OCI-LY7 (cell line): ENCODE results near the gene BRMS1. TPM values are rescaled to one million over a fixed set of nuclear protein-coding genes. Genes with fewer than 3 reads are reported as not detected.

ENCODE experiments used
- BruUV-seq: library from RNA; stranded (reverse); fragments of 400-500 nt; replicated peaks from 2 replicates; lab custom pipeline; 2021; lab: Mats Ljungman, UMichigan
- CTCF ChIA-PET: fragments of 300-600 bp; sonication (Branson Sonifier 250); formaldehyde crosslinking; loops from one replicate; lab custom pipeline; 2022; ENCODE audit warnings: antibody characterized with exemption; ENCODE audit not compliant: unreplicated experiment; lab: Charles Lee
- POLR2A ChIA-PET: fragments of 300-600 bp; sonication (Branson Sonifier 250); formaldehyde crosslinking; loops from one replicate; lab custom pipeline; 2022; ENCODE audit warnings: antibody characterized with exemption; lab: Charles Lee
- DNase-seq: peaks from one replicate; pipeline ENCODE4 v3.0.0-alpha.2; 2015; ENCODE audit warnings: low spot score
- H2AFZ ChIP-seq: fragments of 200-600 bp; sonication (generic), shearing (Covaris generic); 2 replicates; pipeline ENCODE4 v1.6.1; 2014; ENCODE audit warnings: mild to moderate bottlenecking, antibody characterized with exemption, low read length, moderate library complexity
- H3K27ac ChIP-seq: fragments of 200-600 bp; sonication (generic); 2 replicates; pipeline ENCODE4 v1.5.1; 2014; ENCODE audit warnings: mixed run types, low read depth, mild to moderate bottlenecking, moderate library complexity, low read length, inconsistent platforms; ENCODE audit not compliant: poor library complexity, severe bottlenecking
- H3K36me3 ChIP-seq: fragments of 200-600 bp; sonication (generic); 2 replicates; pipeline ENCODE4 v1.6.1; 2014; ENCODE audit warnings: mild to moderate bottlenecking, antibody characterized with exemption, low read length, moderate library complexity, mixed read lengths; ENCODE audit not compliant: insufficient read depth
- H3K4me1 ChIP-seq: fragments of 200-600 bp; sonication (generic); 2 replicates; pipeline ENCODE4 v1.5.1; 2014; ENCODE audit warnings: mild to moderate bottlenecking, low read length; ENCODE audit not compliant: insufficient read depth, poor library complexity, severe bottlenecking
- H3K4me2 ChIP-seq: fragments of 200-600 bp; sonication (generic); 2 replicates; pipeline ENCODE4 v1.6.1; 2014; ENCODE audit warnings: mild to moderate bottlenecking, low read length
- H3K4me3 ChIP-seq: fragments of 200-600 bp; sonication (generic); 2 replicates; pipeline ENCODE4 v1.5.1; 2014; ENCODE audit warnings: mild to moderate bottlenecking, low read depth, low read length; ENCODE audit not compliant: poor library complexity, severe bottlenecking
- H3K79me2 ChIP-seq: fragments of 200-600 bp; sonication (generic); 2 replicates; pipeline ENCODE4 v1.6.1; 2016; ENCODE audit warnings: low read depth, mild to moderate bottlenecking, low read length, moderate library complexity, mixed read lengths; ENCODE audit not compliant: insufficient read depth
- H3K9me2 ChIP-seq: fragments of 200-600 bp; sonication (generic); 2 replicates; pipeline ENCODE4 v1.6.1; 2016; ENCODE audit warnings: mild to moderate bottlenecking, low read length, mixed read lengths; ENCODE audit not compliant: insufficient read depth
- H3K9me3 ChIP-seq: fragments of 200-600 bp; sonication (generic); 2 replicates; pipeline ENCODE4 v1.6.1; 2014; ENCODE audit warnings: mild to moderate bottlenecking, mixed run types, low read length, mixed read lengths
- H4K20me1 ChIP-seq: fragments of 200-600 bp; sonication (generic); 2 replicates; pipeline ENCODE4 v1.6.1; 2014; ENCODE audit warnings: mild to moderate bottlenecking, antibody characterized with exemption, low read length, moderate library complexity, mixed read lengths; ENCODE audit not compliant: insufficient read depth
- EZH2phosphoT487 ChIP-seq: fragments of 200-600 bp; sonication (generic); IDR thresholded peaks from 2 replicates; pipeline ENCODE4 v1.6.1; 2018; ENCODE audit warnings: low read depth, borderline replicate concordance, mild to moderate bottlenecking, mixed run types, antibody characterized with exemption, low read length, moderate library complexity, mixed read lengths
- intact Hi-C: fragments of 100-400 bp; cut with micrococcal nuclease; formaldehyde crosslinking; loops from one replicate; pipeline ENCODE4 v1.10.0; 2022; ENCODE audit not compliant: unreplicated experiment
- total RNA-seq, 2 experiments: library from RNA; depleted of rRNA in 1 of 2; stranded (reverse); fragments of >200 nt in 1 of 2; shearing (Covaris generic) in 1 of 2; gene quantifications; 2 replicates each; pipeline ENCODE4 v1.2.3, GENCODE V29; 2014 to 2022
- TF ChIP-seq, protein P1 (sequence below): fragments of 200-600 bp; sonication (generic); conservative IDR thresholded peaks from 2 replicates; pipeline ENCODE4 v1.5.1; 2014; ENCODE audit warnings: mild to moderate bottlenecking, antibody characterized with exemption, low read length, moderate library complexity, mixed read lengths

The BRMS1 gene
- total RNA-seq, 2 experiments from 2014 or later, result 43.1 to 43.8 TPM

DNA sequence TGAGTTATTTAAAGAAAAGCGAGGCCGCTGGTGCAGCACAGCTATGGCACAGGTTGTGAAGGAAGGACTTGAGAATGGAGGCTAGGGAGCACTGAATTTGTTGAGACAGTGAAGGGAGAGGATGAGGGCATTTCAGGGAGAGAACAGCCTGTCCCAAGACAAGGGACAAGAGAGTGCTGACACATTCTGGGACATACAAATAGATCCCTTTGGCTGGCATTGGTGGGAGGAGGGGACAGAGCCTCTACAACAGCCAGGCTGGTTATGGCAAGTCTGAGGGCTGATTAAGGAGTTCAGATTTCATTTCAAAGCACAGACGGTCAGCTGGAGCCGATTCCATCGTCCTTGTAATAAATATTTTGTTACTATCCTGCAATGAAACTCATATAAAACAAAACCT is 28.4 kb upstream of the BRMS1 start:
- ChIA-PET POLR2A (interaction anchor here (0.6 to 1.3 kb wide), 2 partner anchors 11 to 224 kb away, joined by 3 to 4 read pairs; no protein-coding TSS in a partner anchor), CTCF (no interaction called here)
- peak overlapping the region; percentile 68; the same call in 1 of the 2 replicates for H3K4me2 ChIP-seq
- H4K20me1 ChIP-seq, result no peaks in the 10 kb centered on the region
- peak overlapping the region; percentile 86 for H3K27ac ChIP-seq
- no peaks in the 10 kb centered on the region for H3K9me2 ChIP-seq
- DNase-seq, result no peak
- peak overlapping the region; percentile 23; the same call in 1 of the 2 replicates for H2AFZ ChIP-seq
- no TSS peak for BruUV-seq
- intact Hi-C loops, result loop anchor here (2.0 kb wide), 1 partner anchor 14 kb away; no protein-coding TSS in a partner anchor
- H3K36me3 ChIP-seq, result peaks cover 21% of the 10 kb centered on the region
- no peak overlapping the region for H3K4me3 ChIP-seq
- peaks cover 17% of the 10 kb centered on the region for H3K79me2 ChIP-seq
- H3K9me3 ChIP-seq, result no peaks in the 10 kb centered on the region
- peaks cover 22% of the 10 kb centered on the region for H3K4me1 ChIP-seq
- no peak for TF ChIP-seq EZH2phosphoT487
- TF ChIP-seq, protein P1, sequence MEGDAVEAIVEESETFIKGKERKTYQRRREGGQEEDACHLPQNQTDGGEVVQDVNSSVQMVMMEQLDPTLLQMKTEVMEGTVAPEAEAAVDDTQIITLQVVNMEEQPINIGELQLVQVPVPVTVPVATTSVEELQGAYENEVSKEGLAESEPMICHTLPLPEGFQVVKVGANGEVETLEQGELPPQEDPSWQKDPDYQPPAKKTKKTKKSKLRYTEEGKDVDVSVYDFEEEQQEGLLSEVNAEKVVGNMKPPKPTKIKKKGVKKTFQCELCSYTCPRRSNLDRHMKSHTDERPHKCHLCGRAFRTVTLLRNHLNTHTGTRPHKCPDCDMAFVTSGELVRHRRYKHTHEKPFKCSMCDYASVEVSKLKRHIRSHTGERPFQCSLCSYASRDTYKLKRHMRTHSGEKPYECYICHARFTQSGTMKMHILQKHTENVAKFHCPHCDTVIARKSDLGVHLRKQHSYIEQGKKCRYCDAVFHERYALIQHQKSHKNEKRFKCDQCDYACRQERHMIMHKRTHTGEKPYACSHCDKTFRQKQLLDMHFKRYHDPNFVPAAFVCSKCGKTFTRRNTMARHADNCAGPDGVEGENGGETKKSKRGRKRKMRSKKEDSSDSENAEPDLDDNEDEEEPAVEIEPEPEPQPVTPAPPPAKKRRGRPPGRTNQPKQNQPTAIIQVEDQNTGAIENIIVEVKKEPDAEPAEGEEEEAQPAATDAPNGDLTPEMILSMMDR, result no peak

DNA sequence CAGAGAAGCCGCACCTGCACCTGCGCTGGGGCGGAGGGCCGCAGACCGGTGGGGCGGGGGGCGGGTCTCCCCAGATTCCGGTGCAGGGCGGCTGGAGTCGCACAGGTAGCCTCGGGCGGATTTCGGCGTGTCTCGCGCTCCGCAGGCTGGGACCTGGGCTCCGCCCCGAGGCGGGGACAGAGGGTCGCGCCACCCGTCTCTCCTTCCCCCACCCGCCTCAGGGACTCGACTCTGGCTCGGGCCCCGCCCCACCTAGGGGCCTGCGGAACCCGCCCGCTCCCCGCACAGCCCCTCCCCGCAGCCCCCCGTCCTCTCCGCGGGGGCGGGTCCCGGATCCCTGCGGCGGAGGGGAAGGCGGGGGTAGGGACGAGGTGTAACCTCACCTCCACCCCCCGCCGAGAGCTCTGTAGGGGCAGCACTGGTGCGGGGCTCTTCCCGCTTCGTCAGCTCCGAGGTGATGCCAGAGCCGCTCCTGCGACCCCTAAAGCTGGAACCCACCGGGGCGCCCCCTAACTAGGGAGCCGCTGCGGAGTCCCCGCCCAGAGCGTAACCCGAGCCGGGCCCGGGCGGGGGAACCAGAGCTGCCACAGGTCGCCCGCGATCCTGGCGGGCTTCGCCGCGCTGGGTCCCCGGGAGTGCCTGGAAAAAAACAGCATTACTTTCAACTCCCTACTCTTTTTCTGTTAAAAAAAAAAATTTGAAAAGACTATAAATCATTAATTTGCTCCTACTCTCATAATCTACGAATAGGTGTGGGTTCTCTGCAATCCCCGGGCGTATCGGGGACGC is 26.9 kb upstream of the BRMS1 start, which contains the start of gene SLC29A2:
SLC29A2 (minus strand) TSS at position 134 of the 789 bp plus-strand sequence. CDS start 169 bp downstream, outside the sequence.
- Histone ChIP-seq H3K9me3 (no peaks in the 10 kb centered on the region), H4K20me1 (no peaks in the 10 kb centered on the region), H2AFZ (peak within 1 kb of the TSS; percentile 88; the same call in 1 of the 2 replicates), H3K9me2 (no peaks in the 10 kb centered on the region), H3K36me3 (peaks cover 36% of the 10 kb centered on the region), H3K4me1 (peaks cover 22% of the 10 kb centered on the region), H3K79me2 (peaks cover 17% of the 10 kb centered on the region), H3K27ac (peak within 1 kb of the TSS; percentile 86), H3K4me3 (peak within 1 kb of the TSS; percentile 82), H3K4me2 (peak within 1 kb of the TSS; percentile 68)
- intact Hi-C loops, result loop anchor here (1.0 to 2.0 kb wide), 3 partner anchors 15 to 60 kb away; partner anchors contain the start of gene BRMS1
- BruUV-seq, result no TSS peak
- ChIA-PET CTCF (interaction anchor here (0.5 to 2.4 kb wide), 4 partner anchors 8 to 59 kb away, joined by 3 to 7 read pairs (median 3); no protein-coding TSS in a partner anchor), POLR2A (interaction anchor here (0.6 to 2.8 kb wide), 7 partner anchors 14 to 146 kb away, joined by 3 to 8 read pairs (median 3); partner anchors contain the start of gene BRMS1)
- TF ChIP-seq, protein P1, result no peak; the same call in 1 of the 2 replicates
- TF ChIP-seq EZH2phosphoT487, result no peak
- peak; percentile 95 for DNase-seq
